Liver (tissue), 3 donors: Measurements from ENCODE around the gene SCG3.

Experiments
- FOXA2 ChIP-seq: IDR thresholded peaks from 2 replicates; pipeline ENCODE4 v1.6.1; 2016; ENCODE audit warnings: antibody characterized with exemption
- GABPA ChIP-seq, 2 donors: IDR thresholded peaks in 1 of 2; conservative IDR thresholded peaks in 1 of 2; 2 replicates each; pipeline ENCODE4 v1.6.1; 2016; ENCODE audit warnings: antibody characterized with exemption in 2 of 2, mild to moderate bottlenecking in 1 of 2, moderate library complexity in 1 of 2
- HNF4G ChIP-seq: IDR thresholded peaks from 2 replicates; pipeline ENCODE4 v1.6.1; 2016; ENCODE audit warnings: antibody characterized with exemption
- RAD21 ChIP-seq, 2 donors: IDR thresholded peaks; 2 replicates each; pipeline ENCODE4 v1.6.1; 2016; ENCODE audit warnings: antibody characterized with exemption in 2 of 2, mild to moderate bottlenecking in 2 of 2
- SP1 ChIP-seq: IDR thresholded peaks from 2 replicates; pipeline ENCODE4 v1.6.1; 2018; ENCODE audit warnings: antibody characterized with exemption, mild to moderate bottlenecking
- TAF1 ChIP-seq: conservative IDR thresholded peaks from 2 replicates; pipeline ENCODE4 v1.6.1; 2016; ENCODE audit warnings: antibody characterized with exemption, mild to moderate bottlenecking
- YY1 ChIP-seq: IDR thresholded peaks from 2 replicates; pipeline ENCODE4 v1.6.1; 2016; ENCODE audit warnings: antibody characterized with exemption, mild to moderate bottlenecking
- TF ChIP-seq, protein P1 (sequence below): fragments of 150-350 bp; IDR thresholded peaks from 2 replicates; pipeline ENCODE4 v1.5.1; 2017; ENCODE audit warnings: improper control_type of control experiment, low read depth, low read length; ENCODE audit not compliant: missing input control
- TF ChIP-seq, protein P2 (sequence below): IDR thresholded peaks from 2 replicates; pipeline ENCODE4 v1.6.1; 2016; ENCODE audit warnings: antibody characterized with exemption
- TF ChIP-seq, protein P3 (sequence below): IDR thresholded peaks from 2 replicates; pipeline ENCODE4 v1.6.1; 2016; ENCODE audit warnings: antibody characterized with exemption
- TF ChIP-seq, protein P4 (sequence below): IDR thresholded peaks from 2 replicates; pipeline ENCODE4 v1.6.1; 2016; ENCODE audit warnings: antibody characterized with exemption, mild to moderate bottlenecking
- TF ChIP-seq, protein P5 (sequence below): IDR thresholded peaks from 2 replicates; pipeline ENCODE4 v1.6.1; 2016; ENCODE audit warnings: antibody characterized with exemption
- donor health status: healthy.
- donor health status: healthy.

DNA sequence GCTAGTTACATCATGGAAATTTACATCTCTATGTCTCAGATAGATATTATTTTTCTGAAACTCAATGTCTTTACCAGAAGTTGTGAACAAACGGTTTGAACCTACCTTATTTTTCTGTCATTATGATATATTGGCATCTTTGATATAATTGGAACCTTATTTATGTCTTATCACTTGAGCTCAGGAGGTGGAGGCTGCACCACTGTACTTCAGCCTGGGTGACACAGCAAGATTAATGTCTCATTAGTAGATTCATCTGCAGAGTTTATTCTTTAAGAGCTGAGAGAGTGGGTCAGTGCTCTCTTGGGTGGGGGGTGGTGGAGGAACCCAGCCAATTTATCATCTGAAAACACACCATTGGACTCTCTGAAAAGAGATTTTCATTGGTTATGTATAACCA lies 21.4 kb downstream of the SCG3 start:
- TF ChIP-seq, protein P1, sequence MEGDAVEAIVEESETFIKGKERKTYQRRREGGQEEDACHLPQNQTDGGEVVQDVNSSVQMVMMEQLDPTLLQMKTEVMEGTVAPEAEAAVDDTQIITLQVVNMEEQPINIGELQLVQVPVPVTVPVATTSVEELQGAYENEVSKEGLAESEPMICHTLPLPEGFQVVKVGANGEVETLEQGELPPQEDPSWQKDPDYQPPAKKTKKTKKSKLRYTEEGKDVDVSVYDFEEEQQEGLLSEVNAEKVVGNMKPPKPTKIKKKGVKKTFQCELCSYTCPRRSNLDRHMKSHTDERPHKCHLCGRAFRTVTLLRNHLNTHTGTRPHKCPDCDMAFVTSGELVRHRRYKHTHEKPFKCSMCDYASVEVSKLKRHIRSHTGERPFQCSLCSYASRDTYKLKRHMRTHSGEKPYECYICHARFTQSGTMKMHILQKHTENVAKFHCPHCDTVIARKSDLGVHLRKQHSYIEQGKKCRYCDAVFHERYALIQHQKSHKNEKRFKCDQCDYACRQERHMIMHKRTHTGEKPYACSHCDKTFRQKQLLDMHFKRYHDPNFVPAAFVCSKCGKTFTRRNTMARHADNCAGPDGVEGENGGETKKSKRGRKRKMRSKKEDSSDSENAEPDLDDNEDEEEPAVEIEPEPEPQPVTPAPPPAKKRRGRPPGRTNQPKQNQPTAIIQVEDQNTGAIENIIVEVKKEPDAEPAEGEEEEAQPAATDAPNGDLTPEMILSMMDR, result no peak
- TF ChIP-seq FOXA2, result no peak
- TF ChIP-seq YY1, result no peak
- TF ChIP-seq RAD21 (IDR thresholded peaks at IDR 0.05), result no peak
- TF ChIP-seq, protein P2, sequence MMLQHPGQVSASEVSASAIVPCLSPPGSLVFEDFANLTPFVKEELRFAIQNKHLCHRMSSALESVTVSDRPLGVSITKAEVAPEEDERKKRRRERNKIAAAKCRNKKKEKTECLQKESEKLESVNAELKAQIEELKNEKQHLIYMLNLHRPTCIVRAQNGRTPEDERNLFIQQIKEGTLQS, result no peak
- TF ChIP-seq TAF1, result no peak
- TF ChIP-seq, protein P3, sequence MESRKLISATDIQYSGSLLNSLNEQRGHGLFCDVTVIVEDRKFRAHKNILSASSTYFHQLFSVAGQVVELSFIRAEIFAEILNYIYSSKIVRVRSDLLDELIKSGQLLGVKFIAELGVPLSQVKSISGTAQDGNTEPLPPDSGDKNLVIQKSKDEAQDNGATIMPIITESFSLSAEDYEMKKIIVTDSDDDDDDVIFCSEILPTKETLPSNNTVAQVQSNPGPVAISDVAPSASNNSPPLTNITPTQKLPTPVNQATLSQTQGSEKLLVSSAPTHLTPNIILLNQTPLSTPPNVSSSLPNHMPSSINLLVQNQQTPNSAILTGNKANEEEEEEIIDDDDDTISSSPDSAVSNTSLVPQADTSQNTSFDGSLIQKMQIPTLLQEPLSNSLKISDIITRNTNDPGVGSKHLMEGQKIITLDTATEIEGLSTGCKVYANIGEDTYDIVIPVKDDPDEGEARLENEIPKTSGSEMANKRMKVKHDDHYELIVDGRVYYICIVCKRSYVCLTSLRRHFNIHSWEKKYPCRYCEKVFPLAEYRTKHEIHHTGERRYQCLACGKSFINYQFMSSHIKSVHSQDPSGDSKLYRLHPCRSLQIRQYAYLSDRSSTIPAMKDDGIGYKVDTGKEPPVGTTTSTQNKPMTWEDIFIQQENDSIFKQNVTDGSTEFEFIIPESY, result no peak
- TF ChIP-seq, protein P4, sequence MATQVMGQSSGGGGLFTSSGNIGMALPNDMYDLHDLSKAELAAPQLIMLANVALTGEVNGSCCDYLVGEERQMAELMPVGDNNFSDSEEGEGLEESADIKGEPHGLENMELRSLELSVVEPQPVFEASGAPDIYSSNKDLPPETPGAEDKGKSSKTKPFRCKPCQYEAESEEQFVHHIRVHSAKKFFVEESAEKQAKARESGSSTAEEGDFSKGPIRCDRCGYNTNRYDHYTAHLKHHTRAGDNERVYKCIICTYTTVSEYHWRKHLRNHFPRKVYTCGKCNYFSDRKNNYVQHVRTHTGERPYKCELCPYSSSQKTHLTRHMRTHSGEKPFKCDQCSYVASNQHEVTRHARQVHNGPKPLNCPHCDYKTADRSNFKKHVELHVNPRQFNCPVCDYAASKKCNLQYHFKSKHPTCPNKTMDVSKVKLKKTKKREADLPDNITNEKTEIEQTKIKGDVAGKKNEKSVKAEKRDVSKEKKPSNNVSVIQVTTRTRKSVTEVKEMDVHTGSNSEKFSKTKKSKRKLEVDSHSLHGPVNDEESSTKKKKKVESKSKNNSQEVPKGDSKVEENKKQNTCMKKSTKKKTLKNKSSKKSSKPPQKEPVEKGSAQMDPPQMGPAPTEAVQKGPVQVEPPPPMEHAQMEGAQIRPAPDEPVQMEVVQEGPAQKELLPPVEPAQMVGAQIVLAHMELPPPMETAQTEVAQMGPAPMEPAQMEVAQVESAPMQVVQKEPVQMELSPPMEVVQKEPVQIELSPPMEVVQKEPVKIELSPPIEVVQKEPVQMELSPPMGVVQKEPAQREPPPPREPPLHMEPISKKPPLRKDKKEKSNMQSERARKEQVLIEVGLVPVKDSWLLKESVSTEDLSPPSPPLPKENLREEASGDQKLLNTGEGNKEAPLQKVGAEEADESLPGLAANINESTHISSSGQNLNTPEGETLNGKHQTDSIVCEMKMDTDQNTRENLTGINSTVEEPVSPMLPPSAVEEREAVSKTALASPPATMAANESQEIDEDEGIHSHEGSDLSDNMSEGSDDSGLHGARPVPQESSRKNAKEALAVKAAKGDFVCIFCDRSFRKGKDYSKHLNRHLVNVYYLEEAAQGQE, result no peak
- TF ChIP-seq HNF4G, result no peak
- no peak for TF ChIP-seq GABPA (IDR thresholded peaks at IDR 0.05 in 1 of 2, conservative IDR thresholded peaks at IDR 0.05 in 1 of 2)
- no peak for TF ChIP-seq SP1
- TF ChIP-seq, protein P5, sequence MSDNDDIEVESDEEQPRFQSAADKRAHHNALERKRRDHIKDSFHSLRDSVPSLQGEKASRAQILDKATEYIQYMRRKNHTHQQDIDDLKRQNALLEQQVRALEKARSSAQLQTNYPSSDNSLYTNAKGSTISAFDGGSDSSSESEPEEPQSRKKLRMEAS, result no peak
